Panc1 (cell line): Measurements from ENCODE around the gene MRGPRX1. TPM values are rescaled to one million over a fixed set of nuclear protein-coding genes. Genes with fewer than 3 reads are reported as not detected.

ENCODE experiments used
- ATAC-seq: fragments of 200-7000 bp; cut with Tn5 transposase; 2 replicates; pipeline ENCODE4 v1.9.1; 2020; ENCODE audit warnings: mild to moderate bottlenecking, moderate library complexity
- BruUV-seq: library from RNA; stranded (reverse); fragments of 400-500 nt; replicated peaks from 2 replicates; lab custom pipeline; 2021; lab: Mats Ljungman, UMichigan
- CTCF ChIA-PET: fragments of 300-600 bp; sonication (Branson Sonifier 250); formaldehyde crosslinking; loops from one replicate; lab custom pipeline; 2022; ENCODE audit warnings: antibody characterized with exemption; lab: Charles Lee
- POLR2A ChIA-PET: fragments of 300-600 bp; sonication (Branson Sonifier 250); formaldehyde crosslinking; loops from one replicate; lab custom pipeline; 2022; ENCODE audit warnings: antibody characterized with exemption; lab: Charles Lee
- DNase-seq: peaks from one replicate; pipeline ENCODE4 v3.0.0-alpha.2; 2010; ENCODE audit warnings: low read depth, low spot score
- H3K27ac ChIP-seq: 2 replicates; pipeline ENCODE4 v1.5.1; 2011; ENCODE audit warnings: mild to moderate bottlenecking, low read length, inconsistent platforms
- H3K27me3 ChIP-seq: fragments of 200-500 bp; sonication (Bioruptor generic); 2 replicates; pipeline ENCODE4 v1.6.0; 2014; ENCODE audit warnings: low read length, inconsistent platforms; ENCODE audit not compliant: control insufficient read depth, insufficient read depth
- H3K36me3 ChIP-seq: fragments of 200-500 bp; sonication (Bioruptor generic); 2 replicates; pipeline ENCODE4 v1.5.1; 2014; ENCODE audit warnings: inconsistent platforms, mild to moderate bottlenecking, low read length, moderate library complexity; ENCODE audit not compliant: control insufficient read depth, insufficient read depth
- H3K4me1 ChIP-seq: 2 replicates; pipeline ENCODE4 v1.5.1; 2011; ENCODE audit warnings: inconsistent platforms, mild to moderate bottlenecking, low read length, moderate library complexity; ENCODE audit not compliant: control insufficient read depth, insufficient read depth
- H3K4me3 ChIP-seq, 2 experiments: 2 replicates each; pipeline ENCODE4 v1.5.1; 2011 to 2012; ENCODE audit warnings: low read depth in 2 of 2, low read length in 2 of 2, mild to moderate bottlenecking in 2 of 2, inconsistent platforms in 1 of 2, moderate library complexity in 1 of 2
- H3K9me3 ChIP-seq: fragments of 200-500 bp; sonication (Bioruptor generic); 2 replicates; pipeline ENCODE4 v1.5.1; 2014; ENCODE audit warnings: low read depth, mild to moderate bottlenecking, inconsistent platforms, low read length, moderate library complexity; ENCODE audit not compliant: control insufficient read depth, insufficient read depth
- CTCF ChIP-seq: fragments of 450-650 bp; IDR thresholded peaks from 2 replicates; pipeline ENCODE4 v1.5.1; 2017; ENCODE audit warnings: mild to moderate bottlenecking
- POLR2AphosphoS5 ChIP-seq: IDR thresholded peaks from 2 replicates; pipeline ENCODE4 v1.6.1; 2012; ENCODE audit warnings: mild to moderate bottlenecking, low read depth, low read length, moderate library complexity
- REST ChIP-seq, 2 experiments: IDR thresholded peaks; 2 replicates each; pipeline ENCODE4 v1.6.1; 2011 to 2012; ENCODE audit warnings: low read depth in 2 of 2, control low read depth in 1 of 2, low read length in 1 of 2, mild to moderate bottlenecking in 1 of 2, moderate library complexity in 1 of 2; ENCODE audit not compliant: insufficient read depth in 1 of 2
- SIN3A ChIP-seq: IDR thresholded peaks from 2 replicates; pipeline ENCODE4 v1.6.1; 2012; ENCODE audit warnings: low read depth, mild to moderate bottlenecking, low read length, moderate library complexity, borderline replicate concordance; ENCODE audit not compliant: insufficient read depth
- TCF7L2 ChIP-seq: IDR thresholded peaks from 2 replicates; pipeline ENCODE4 v1.6.1; 2011; ENCODE audit warnings: mild to moderate bottlenecking, low read depth, low read length, inconsistent platforms
- in situ Hi-C: cut with HindIII; loops from 2 replicates; pipeline ENCODE4 v1.10.0; 2016; ENCODE audit warnings: low sequenced_read_pairs, low pct_unique_long_range_greater_than_20kb
- intact Hi-C: fragments of 100-400 bp; cut with micrococcal nuclease; formaldehyde crosslinking; loops from one replicate; pipeline ENCODE4 v1.10.0; 2022; ENCODE audit not compliant: unreplicated experiment
- total RNA-seq: library from RNA; stranded (reverse); gene quantifications from one replicate; pipeline ENCODE4 v1.2.1, GENCODE V29; 2021; ENCODE audit not compliant: unreplicated experiment

The MRGPRX1 gene
- total RNA-seq, 1 experiment from 2014 or later, result not detected

GRCh38 chr11:18969720-18970119 lies 30.5 kb upstream of the MRGPRX1 start:
- Histone ChIP-seq H3K27ac (no peak overlapping the region), H3K27me3 (peaks cover 11% of the 10 kb centered on the region), H3K9me3 (no peaks in the 10 kb centered on the region), H3K4me3 (no peak overlapping the region), H3K4me1 (no peaks in the 10 kb centered on the region), H3K36me3 (no peaks in the 10 kb centered on the region)
- ChIA-PET POLR2A (no interaction called here), CTCF (no interaction called here)
- intact Hi-C loops (no loop called here), in situ Hi-C loops (no loop called here)
- no TSS peak for BruUV-seq
- ATAC-seq (no peak), DNase-seq (no peak)
- TF ChIP-seq CTCF, result no peak

GRCh38 chr11:18958221-18958910 lies 19.2 kb upstream of the MRGPRX1 start:
- CTCF ChIA-PET, result no interaction called here
- ATAC-seq (no peak), DNase-seq (no peak)
- Histone ChIP-seq H3K27ac (no peak overlapping the region), H3K4me1 (no peaks in the 10 kb centered on the region), H3K36me3 (no peaks in the 10 kb centered on the region), H3K4me3 (no peak overlapping the region), H3K27me3 (peaks cover 6% of the 10 kb centered on the region; the same call in 1 of the 2 replicates), H3K9me3 (no peaks in the 10 kb centered on the region)
- POLR2A ChIA-PET, result no interaction called here
- BruUV-seq, result no TSS peak
- no peak for TF ChIP-seq REST (IDR thresholded peaks at IDR 0.05; ENCODE audit: insufficient read depth in 1 of 2, low read depth in 2 of 2, low read length in 1 of 2)
- TF ChIP-seq CTCF, result no peak
- no peak for TF ChIP-seq TCF7L2
- TF ChIP-seq SIN3A, result no peak
- TF ChIP-seq POLR2AphosphoS5, result no peak
- intact Hi-C loops (no loop called here), in situ Hi-C loops (no loop called here)
